A549 (cell line): Measurements from ENCODE around the gene CAMK4.

Experiments used
- EHMT2 ChIP-seq: fragments of 200-600 bp; sonication (generic); IDR thresholded peaks from 2 replicates; pipeline ENCODE4 v1.6.1; 2016; ENCODE audit warnings: antibody characterized with exemption, low read depth, mild to moderate bottlenecking, moderate library complexity
- EP300 ChIP-seq, 2 experiments: fragments of >200 bp; sonication (Bioruptor Twin); formaldehyde crosslinking; IDR thresholded peaks; 2 replicates in 1 of 2; 3 replicates in 1 of 2; pipeline ENCODE4 v1.6.1; 2016 to 2017
- HDAC2 ChIP-seq: fragments of 200-600 bp; sonication (generic); IDR thresholded peaks from 2 replicates; pipeline ENCODE4 v1.6.1; 2016
- TF ChIP-seq, protein P1 (sequence below): fragments of >200 bp; sonication (Bioruptor Twin); formaldehyde crosslinking; IDR thresholded peaks from 3 replicates; pipeline ENCODE4 v1.5.1; 2016

DNA sequence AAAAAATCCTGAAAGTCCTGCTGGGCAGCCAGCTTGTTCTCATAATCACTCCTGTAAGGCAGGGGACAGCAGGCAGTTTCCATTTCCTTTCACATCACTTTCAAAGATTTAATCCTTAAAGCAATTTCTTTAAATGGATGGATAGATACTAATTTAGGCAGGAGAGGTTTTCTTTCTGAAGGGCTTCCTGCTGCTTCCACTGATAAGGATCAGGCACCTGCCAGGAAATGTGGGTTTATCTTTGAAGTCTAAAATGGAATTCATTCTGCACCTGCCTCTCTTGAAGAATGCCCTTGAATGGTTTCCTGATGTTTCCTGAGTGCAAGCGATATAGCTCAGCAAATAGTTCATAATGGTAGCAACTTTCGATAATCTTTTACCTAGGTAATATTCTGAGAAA lies 223.6 kb downstream of the CAMK4 start:
- TF ChIP-seq HDAC2 = no peak
- TF ChIP-seq, protein P1, sequence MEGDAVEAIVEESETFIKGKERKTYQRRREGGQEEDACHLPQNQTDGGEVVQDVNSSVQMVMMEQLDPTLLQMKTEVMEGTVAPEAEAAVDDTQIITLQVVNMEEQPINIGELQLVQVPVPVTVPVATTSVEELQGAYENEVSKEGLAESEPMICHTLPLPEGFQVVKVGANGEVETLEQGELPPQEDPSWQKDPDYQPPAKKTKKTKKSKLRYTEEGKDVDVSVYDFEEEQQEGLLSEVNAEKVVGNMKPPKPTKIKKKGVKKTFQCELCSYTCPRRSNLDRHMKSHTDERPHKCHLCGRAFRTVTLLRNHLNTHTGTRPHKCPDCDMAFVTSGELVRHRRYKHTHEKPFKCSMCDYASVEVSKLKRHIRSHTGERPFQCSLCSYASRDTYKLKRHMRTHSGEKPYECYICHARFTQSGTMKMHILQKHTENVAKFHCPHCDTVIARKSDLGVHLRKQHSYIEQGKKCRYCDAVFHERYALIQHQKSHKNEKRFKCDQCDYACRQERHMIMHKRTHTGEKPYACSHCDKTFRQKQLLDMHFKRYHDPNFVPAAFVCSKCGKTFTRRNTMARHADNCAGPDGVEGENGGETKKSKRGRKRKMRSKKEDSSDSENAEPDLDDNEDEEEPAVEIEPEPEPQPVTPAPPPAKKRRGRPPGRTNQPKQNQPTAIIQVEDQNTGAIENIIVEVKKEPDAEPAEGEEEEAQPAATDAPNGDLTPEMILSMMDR = no peak
- no peak for TF ChIP-seq EP300 (IDR thresholded peaks at IDR 0.05)
- TF ChIP-seq EHMT2 = no peak
